HG03103 (cell line): ENCODE results near the gene GPD1L.
"Not testable (repeated sequence)": the region's sequence is repeated elsewhere in the genome, so short reads cannot be mapped to it uniquely, and the experiment has no call there.

Source experiments
- ATAC-seq: cut with Tn5 transposase; IDR thresholded peaks from one replicate; pipeline ENCODE4 v1.9.1; 2021; ENCODE audit warnings: low read depth; ENCODE audit not compliant: unreplicated experiment

Gene GPD1L

GRCh38 chr3:32105291-32106131 is 909 bp upstream of the GPD1L start:
- ATAC-seq = no peak

DNA sequence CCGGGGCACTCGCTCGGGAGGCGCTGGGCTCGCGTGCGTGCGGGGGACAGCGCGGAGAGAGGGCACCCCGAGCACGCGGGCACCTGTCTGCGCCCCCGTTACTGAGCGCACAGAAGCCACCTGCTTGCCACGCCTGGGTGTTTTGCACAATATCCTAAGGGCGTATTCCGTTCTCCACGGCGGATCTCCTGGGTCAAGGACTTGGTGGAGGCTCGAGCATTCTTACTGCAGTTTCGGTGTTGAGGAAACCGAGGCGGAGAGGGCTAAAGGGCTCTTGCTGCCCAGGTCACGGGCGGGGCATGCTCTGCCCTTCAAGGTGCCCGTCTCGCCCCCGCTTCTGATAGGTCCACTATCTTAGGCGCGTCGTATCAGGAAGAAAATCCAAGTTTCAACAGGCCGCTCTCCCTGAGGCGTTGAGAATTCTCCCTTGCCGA is 526 bp downstream of the GPD1L start:
- ATAC-seq = no peak

DNA sequence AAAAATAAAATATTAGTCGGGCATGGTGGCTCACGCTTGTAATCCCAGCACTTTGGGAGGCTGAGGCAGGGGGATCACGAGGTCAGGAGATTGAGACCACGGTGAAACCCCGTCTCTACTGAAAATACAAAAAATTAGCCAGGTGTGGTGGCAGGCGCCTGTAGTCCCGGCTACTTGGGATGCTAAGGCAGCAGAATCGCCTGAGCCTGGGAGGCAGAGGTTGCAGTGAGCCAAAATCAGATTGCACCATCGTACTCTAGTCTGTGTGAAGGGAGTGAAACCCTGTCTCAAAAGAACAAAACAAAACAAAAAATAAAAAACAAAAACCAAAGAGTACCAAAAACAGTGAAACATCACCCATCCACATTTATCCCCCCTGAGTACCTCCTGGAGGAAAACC is 1.8 kb downstream of the GPD1L start:
- ATAC-seq = not testable (repeated sequence)

DNA sequence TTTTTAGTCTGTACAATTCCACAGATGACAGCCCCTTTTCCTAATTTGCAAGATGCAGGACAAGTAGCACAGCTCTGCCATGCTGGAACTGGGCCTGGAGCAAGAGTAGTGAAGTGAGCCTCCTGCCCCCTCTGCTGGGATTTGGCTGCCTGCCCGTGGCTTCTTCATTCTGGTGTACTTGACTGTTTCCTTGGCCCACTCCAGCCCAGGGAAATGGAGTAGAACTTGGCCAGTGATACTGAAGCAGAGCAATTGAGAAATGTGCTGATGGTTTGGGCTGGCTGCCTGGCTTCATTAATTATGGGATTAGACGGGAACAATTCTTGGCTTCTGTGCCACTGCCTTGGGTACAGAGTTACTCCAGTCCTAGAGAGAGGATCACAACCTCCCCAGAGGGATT is 2.8 kb downstream of the GPD1L start:
- ATAC-seq = no peak

DNA sequence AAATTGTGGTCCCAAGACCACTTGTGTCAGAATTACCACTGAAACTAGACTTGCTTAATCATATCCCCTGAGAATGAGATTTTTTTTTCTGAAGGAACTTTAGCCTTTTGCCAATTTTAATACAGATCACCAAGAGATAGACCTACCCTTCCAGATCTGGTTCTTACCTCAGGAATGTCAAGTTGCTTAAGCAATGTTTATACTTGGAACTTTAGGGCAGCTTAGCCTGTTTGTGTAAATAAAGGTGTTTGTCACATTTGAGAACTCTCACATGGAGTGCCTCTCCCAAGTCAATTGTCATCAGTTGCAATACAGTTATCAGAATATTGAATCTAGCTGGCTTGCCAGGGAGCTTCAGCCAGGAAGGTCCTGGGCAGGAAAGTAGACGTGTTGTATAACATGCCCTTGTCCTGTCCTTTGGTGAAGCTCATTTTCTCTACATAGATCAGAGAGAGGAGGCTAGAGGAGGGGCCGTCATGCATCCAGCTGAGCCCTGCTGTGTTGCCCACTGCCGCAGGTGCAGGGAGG is 3.9 kb downstream of the GPD1L start:
- no peak for ATAC-seq

- no peak for ATAC-seq
These were observed 5.1 kb downstream of the GPD1L start for GRCh38 chr3:32111560-32111959.

GRCh38 chr3:32113566-32113965 is 7.1 kb downstream of the GPD1L start:
- no peak for ATAC-seq

DNA sequence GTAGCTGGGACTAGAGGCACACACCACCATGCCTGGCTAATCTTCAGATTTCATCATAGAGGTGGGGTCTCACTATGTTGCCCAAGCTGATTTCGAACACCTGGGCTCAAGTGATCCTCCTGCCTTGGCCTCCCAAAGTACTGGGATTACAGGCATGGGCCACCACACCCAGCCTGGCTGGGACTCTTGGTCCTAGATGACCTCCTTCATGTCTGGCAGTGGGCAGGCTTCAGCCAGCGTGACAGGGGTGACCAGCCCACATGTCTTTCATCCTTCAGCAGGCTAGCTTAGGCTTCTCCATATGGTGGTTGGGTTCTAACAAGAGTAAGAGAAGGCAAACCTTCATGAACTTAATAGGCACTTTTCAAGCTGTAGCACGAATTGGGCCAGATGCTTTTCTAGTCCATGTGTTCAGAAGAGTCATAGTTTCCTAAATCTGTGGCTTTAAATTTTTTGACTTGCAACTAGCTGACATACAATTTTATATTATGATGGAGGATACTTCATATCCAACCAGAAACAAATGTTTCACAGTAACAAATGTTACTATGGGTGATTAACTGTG is 7.6 kb downstream of the GPD1L start:
- ATAC-seq = no peak

GRCh38 chr3:32114546-32115386 is 8.3 kb downstream of the GPD1L start:
- ATAC-seq = not testable (repeated sequence)

GRCh38 chr3:32117320-32117719 is 10.9 kb downstream of the GPD1L start:
- ATAC-seq = no peak

GRCh38 chr3:32118215-32118614 is 11.8 kb downstream of the GPD1L start:
- no peak for ATAC-seq

- no peak for ATAC-seq
These were observed 14.1 kb downstream of the GPD1L start for GRCh38 chr3:32120471-32120870.

- ATAC-seq = no peak
These were observed 14.7 kb downstream of the GPD1L start for GRCh38 chr3:32121137-32121536.

DNA sequence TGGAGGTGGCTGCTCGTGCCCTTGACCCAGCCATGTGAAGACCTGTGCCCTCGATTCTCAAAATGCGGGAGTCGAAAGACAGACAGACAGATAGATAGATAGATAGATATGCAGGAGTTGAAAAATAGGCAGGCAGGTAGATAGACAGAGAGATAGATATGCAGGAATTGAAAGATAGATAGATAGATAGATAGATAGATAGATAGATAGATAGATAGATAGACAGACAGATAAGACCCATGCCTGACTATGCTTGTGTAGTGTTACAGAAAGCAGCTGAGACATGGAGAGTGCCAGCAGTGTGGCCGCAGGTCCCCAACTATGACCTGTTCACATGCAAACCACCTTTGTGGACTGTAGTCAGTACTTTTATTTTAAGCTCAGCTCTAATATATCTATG is 17.2 kb downstream of the GPD1L start:
- ATAC-seq = no peak

DNA sequence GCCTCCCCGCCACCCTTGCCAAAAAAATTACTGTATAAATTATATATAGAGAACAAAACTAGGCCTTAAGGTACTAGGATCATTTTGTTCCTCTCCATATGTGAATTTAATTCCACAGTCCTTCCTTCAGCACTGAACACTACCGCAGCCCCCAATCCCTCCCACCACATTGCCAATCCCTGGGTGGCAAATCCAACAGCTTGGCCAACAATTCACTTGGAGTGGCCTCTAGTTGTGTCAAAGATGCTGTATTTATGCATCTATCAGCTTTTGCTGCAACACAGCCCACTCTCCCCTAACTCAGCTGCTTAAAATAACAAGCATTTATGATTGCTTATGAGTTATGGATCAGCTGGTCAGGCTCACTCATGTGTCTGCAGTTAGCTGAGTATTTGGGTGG is 18.6 kb downstream of the GPD1L start:
- no peak for ATAC-seq

DNA sequence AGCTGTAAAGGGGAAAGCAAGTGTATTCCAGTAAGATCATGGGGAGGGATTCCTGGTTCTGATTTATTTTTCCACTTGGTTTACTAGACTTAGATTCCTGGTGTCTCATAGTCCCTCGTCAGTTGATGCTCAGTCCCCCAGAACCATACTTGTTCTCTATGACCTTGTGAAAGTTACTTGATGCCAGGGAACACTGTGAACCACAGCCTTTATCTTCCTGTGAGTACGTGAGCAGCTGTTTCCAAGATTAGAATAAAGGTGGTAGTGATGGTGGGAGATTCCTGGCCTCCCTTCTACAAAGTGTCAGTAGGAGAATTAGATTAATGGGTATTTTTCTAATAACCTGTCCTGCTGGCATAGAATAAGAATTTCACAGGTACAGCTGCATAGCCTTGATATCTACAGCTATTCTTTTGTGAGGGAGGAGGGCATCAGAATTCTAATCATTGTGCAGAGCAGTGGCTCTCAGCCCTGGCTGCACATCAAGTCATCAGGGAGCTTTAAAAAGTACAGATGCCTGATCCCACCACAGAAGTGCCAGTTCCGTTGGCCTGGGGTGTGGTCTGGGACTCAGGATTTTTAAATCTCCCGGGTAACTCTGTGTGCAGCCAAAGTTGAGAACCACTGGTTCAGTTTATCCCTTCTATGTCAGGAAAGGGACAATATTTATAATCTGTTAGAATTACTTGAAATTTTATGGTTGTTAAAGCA is 20.0 kb downstream of the GPD1L start:
- no peak for ATAC-seq

- no peak for ATAC-seq
These were observed 20.9 kb downstream of the GPD1L start for GRCh38 chr3:32127219-32127826.

- no peak for ATAC-seq
These were observed 22.5 kb downstream of the GPD1L start for GRCh38 chr3:32128936-32129335.

DNA sequence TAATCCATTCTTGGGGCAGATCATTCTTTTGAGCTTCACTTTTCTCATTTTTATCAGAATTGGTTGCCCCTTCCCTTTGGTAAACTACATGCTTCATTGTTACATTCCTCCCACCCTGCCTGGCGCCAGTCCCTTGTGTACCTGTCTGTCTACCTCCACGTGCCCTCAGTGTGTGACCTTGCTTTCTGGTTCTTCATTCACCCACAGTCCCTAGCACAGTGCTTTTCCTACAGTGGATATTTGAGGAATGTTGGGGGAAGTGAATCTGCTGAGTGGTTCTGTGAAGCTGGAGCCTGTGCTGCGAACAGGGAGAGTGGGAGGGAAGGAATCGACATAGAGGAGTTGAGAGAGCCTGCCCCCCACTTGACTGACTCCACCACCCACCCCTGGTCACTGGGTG is 23.4 kb downstream of the GPD1L start:
- ATAC-seq = no peak

DNA sequence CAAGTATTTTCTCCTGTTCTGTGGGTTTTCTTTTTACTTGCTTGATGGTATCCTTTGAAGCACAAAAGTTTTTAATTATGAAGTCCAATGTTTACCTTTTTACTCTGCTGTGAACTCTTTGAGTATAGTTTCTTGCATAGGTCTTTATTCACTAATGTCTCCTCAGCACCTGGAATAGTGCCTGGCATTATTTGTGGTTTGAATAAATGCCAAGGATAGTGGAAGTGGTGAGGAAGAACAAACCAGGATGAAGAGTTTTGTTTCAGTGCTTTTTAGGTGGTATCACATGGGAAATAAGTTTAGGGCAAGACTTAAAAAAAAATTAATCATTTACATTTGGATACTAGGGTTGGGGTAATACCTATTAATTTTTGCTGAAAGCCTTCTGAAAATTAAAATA is 25.7 kb downstream of the GPD1L start:
- no peak for ATAC-seq
